Cardiac fibroblast (primary cell): ENCODE data around the gene RETREG1.

ENCODE experiments used
- DNase-seq, 2 donors: peaks; one replicate each; pipeline versions ENCODE4 v3.0.0 to v3.0.0-alpha.2; 2010; ENCODE audit warnings: low read depth in 2 of 2
- H3K4me3 ChIP-seq, 2 donors: replicated peaks in 1 of 2; 1 replicate in 1 of 2; 2 replicates in 1 of 2; pipeline ENCODE4 v1.5.1; 2011; ENCODE audit warnings: low read depth in 2 of 2, low read length in 2 of 2, mild to moderate bottlenecking in 2 of 2, moderate library complexity in 1 of 2
- CTCF ChIP-seq: IDR thresholded peaks from one replicate; pipeline ENCODE4 v1.5.1; 2011; ENCODE audit warnings: low read depth, mild to moderate bottlenecking, low read length, inconsistent platforms

The RETREG1 gene

GRCh38 chr5:16639206-16639605 lies 22.4 kb upstream of the RETREG1 start:
- TF ChIP-seq CTCF: no peak
- H3K4me3 ChIP-seq: no peak overlapping the region
- DNase-seq: no peak

GRCh38 chr5:16628376-16628775 lies 11.6 kb upstream of the RETREG1 start:
- no peak overlapping the region for H3K4me3 ChIP-seq
- no peak for TF ChIP-seq CTCF
- no peak for DNase-seq

GRCh38 chr5:16626696-16627264 lies 10.0 kb upstream of the RETREG1 start:
- TF ChIP-seq CTCF: no peak
- peak in 1 of 2 donors; percentile 11 for DNase-seq
- H3K4me3 ChIP-seq: no peak overlapping the region

GRCh38 chr5:16625096-16625495 lies 8.3 kb upstream of the RETREG1 start:
- DNase-seq: no peak
- no peak overlapping the region for H3K4me3 ChIP-seq
- TF ChIP-seq CTCF: no peak

GRCh38 chr5:16619136-16619535 lies 2.3 kb upstream of the RETREG1 start:
- no peak overlapping the region for H3K4me3 ChIP-seq
- TF ChIP-seq CTCF: no peak
- no peak for DNase-seq

- H3K4me3 ChIP-seq: no peak overlapping the region
- no peak for DNase-seq
- no peak for TF ChIP-seq CTCF
Observed at GRCh38 chr5:16618138-16618897, 1.5 kb upstream of the RETREG1 start.
